IPS DF 6.9 (cell line): ENCODE measurements around the gene C2CD2.
A peak's percentile ranks its signal among the peaks of the same experiment; 100 is the strongest.

Experiments
- DNase-seq: peaks from one replicate; pipeline ENCODE4 v3.0.0-alpha.2; 2013; ENCODE audit warnings: low read depth, low spot score
- H3K27ac ChIP-seq: one replicate; pipeline ENCODE4 v1.5.1; 2013; ENCODE audit warnings: low read length, control low read depth
- H3K27me3 ChIP-seq: 2 replicates; pipeline ENCODE4 v1.6.1; 2013; ENCODE audit warnings: mild to moderate bottlenecking, low read length; ENCODE audit not compliant: control insufficient read depth, insufficient read depth
- H3K36me3 ChIP-seq: 2 replicates; pipeline ENCODE4 v1.6.1; 2013; ENCODE audit warnings: low read length; ENCODE audit not compliant: control insufficient read depth, insufficient read depth
- H3K4me1 ChIP-seq: 2 replicates; pipeline ENCODE4 v1.6.1; 2013; ENCODE audit warnings: low read length; ENCODE audit not compliant: control insufficient read depth, insufficient read depth
- H3K4me3 ChIP-seq: 2 replicates; pipeline ENCODE4 v1.5.1; 2013; ENCODE audit warnings: mild to moderate bottlenecking, low read length
- H3K9me3 ChIP-seq: 2 replicates; pipeline ENCODE4 v1.6.1; 2013; ENCODE audit warnings: low read length, inconsistent platforms; ENCODE audit not compliant: control insufficient read depth, insufficient read depth
- WGBS: extraction: QIAGEN DNeasy Blood & Tissue Kit; methylation state at CpG from one replicate; pipeline ENCODE4 v1.1.7; 2013; ENCODE audit warnings: mixed read lengths, missing lambda C conversion rate; ENCODE audit not compliant: insufficient read length, insufficient coverage; 5-methylcytosine and 5-hydroxymethylcytosine counted together

C2CD2 gene

GRCh38 chr21:41878831-41879189 is 75.0 kb downstream of the C2CD2 start:
- Histone ChIP-seq H3K4me3 (peak overlapping the region; percentile 81; the same call in 1 of the 2 replicates), H3K27ac (no peak overlapping the region), H3K4me1 (no peaks in the 10 kb centered on the region), H3K9me3 (no peaks in the 10 kb centered on the region), H3K27me3 (no peaks in the 10 kb centered on the region), H3K36me3 (no peaks in the 10 kb centered on the region)
- DNase-seq: no peak
- no CpG with 5 or more reads among the region's 65 CpGs for WGBS

GRCh38 chr21:41877901-41878830 is 75.7 kb downstream of the C2CD2 start:
- Histone ChIP-seq H3K4me3 (peak overlapping the region; percentile 81), H3K9me3 (no peaks in the 10 kb centered on the region), H3K27me3 (no peaks in the 10 kb centered on the region), H3K36me3 (no peaks in the 10 kb centered on the region), H3K4me1 (no peaks in the 10 kb centered on the region), H3K27ac (no peak overlapping the region)
- DNase-seq: no peak
- WGBS: no CpG with 5 or more reads among the region's 48 CpGs

- Histone ChIP-seq H3K4me3 (no peak overlapping the region), H3K36me3 (no peaks in the 10 kb centered on the region), H3K4me1 (no peaks in the 10 kb centered on the region), H3K27ac (no peak overlapping the region), H3K9me3 (no peaks in the 10 kb centered on the region), H3K27me3 (no peaks in the 10 kb centered on the region)
- no peak for DNase-seq
- no CpG with 5 or more reads among the region's 11 CpGs for WGBS
These were observed 76.7 kb downstream of the C2CD2 start for GRCh38 chr21:41876928-41877652.

- no peaks in the 10 kb centered on the region for H3K36me3 ChIP-seq
- H3K4me1 ChIP-seq: no peaks in the 10 kb centered on the region
These were observed 77.4 kb downstream of the C2CD2 start for GRCh38 chr21:41876396-41876795.

GRCh38 chr21:41875086-41875485 is 78.7 kb downstream of the C2CD2 start:
- H3K27ac ChIP-seq: no peak overlapping the region

More at GRCh38 chr21:41876396-41876795, 77.4 kb downstream of the C2CD2 start:
- no peak for DNase-seq
- no peaks in the 10 kb centered on the region for H3K27me3 ChIP-seq
- H3K9me3 ChIP-seq: no peaks in the 10 kb centered on the region
- no peak overlapping the region for H3K4me3 ChIP-seq
- WGBS: no CpG with 5 or more reads among the region's 8 CpGs
- H3K27ac ChIP-seq: no peak overlapping the region

GRCh38 chr21:41874611-41875010 is 79.2 kb downstream of the C2CD2 start:
- WGBS: no CpG with 5 or more reads among the region's 11 CpGs
- no peak overlapping the region for H3K27ac ChIP-seq

More at GRCh38 chr21:41875086-41875485, 78.7 kb downstream of the C2CD2 start:
- Histone ChIP-seq H3K27me3 (no peaks in the 10 kb centered on the region), H3K4me3 (no peak overlapping the region), H3K9me3 (no peaks in the 10 kb centered on the region), H3K36me3 (no peaks in the 10 kb centered on the region), H3K4me1 (no peaks in the 10 kb centered on the region)
- no peak for DNase-seq
- WGBS: no CpG with 5 or more reads among the region's 8 CpGs

GRCh38 chr21:41873426-41873825 is 80.4 kb downstream of the C2CD2 start:
- DNase-seq: no peak
- no peaks in the 10 kb centered on the region for H3K27me3 ChIP-seq

More at GRCh38 chr21:41874611-41875010, 79.2 kb downstream of the C2CD2 start:
- Histone ChIP-seq H3K9me3 (no peaks in the 10 kb centered on the region), H3K36me3 (no peaks in the 10 kb centered on the region), H3K4me3 (no peak overlapping the region), H3K4me1 (no peaks in the 10 kb centered on the region), H3K27me3 (no peaks in the 10 kb centered on the region)
- no peak for DNase-seq

GRCh38 chr21:41873005-41873404 is 80.8 kb downstream of the C2CD2 start:
- Histone ChIP-seq H3K4me1 (no peaks in the 10 kb centered on the region), H3K4me3 (no peak overlapping the region), H3K36me3 (no peaks in the 10 kb centered on the region), H3K27ac (no peak overlapping the region), H3K9me3 (no peaks in the 10 kb centered on the region), H3K27me3 (no peaks in the 10 kb centered on the region)
- WGBS: no CpG with 5 or more reads among the region's 13 CpGs
- DNase-seq: no peak

More at GRCh38 chr21:41873426-41873825, 80.4 kb downstream of the C2CD2 start:
- Histone ChIP-seq H3K4me3 (no peak overlapping the region), H3K27ac (no peak overlapping the region), H3K9me3 (no peaks in the 10 kb centered on the region), H3K4me1 (no peaks in the 10 kb centered on the region), H3K36me3 (no peaks in the 10 kb centered on the region)
- no CpG with 5 or more reads among the region's 6 CpGs for WGBS

GRCh38 chr21:41871293-41872030 is 82.4 kb downstream of the C2CD2 start:
- no CpG with 5 or more reads among the region's 15 CpGs for WGBS
- H3K4me3 ChIP-seq: no peak overlapping the region
- DNase-seq: no peak
- no peak overlapping the region for H3K27ac ChIP-seq
- no peaks in the 10 kb centered on the region for H3K4me1 ChIP-seq
- no peaks in the 10 kb centered on the region for H3K36me3 ChIP-seq
- H3K27me3 ChIP-seq: no peaks in the 10 kb centered on the region
- no peaks in the 10 kb centered on the region for H3K9me3 ChIP-seq

GRCh38 chr21:41869771-41870170 is 84.0 kb downstream of the C2CD2 start:
- Histone ChIP-seq H3K9me3 (no peaks in the 10 kb centered on the region), H3K27me3 (no peaks in the 10 kb centered on the region), H3K36me3 (no peaks in the 10 kb centered on the region), H3K4me3 (no peak overlapping the region), H3K27ac (no peak overlapping the region), H3K4me1 (no peaks in the 10 kb centered on the region)
- no peak for DNase-seq
- no CpG with 5 or more reads among the region's 9 CpGs for WGBS
